ENCODE measurements around the gene PMEL. TPM values are rescaled to one million over a fixed set of nuclear protein-coding genes. Genes with fewer than 3 reads are reported as not detected.

The PMEL gene
- polyA plus RNA-seq, 1 of the 3 experiments (the other 2 are of a cell fraction), result 1.8 TPM

DNA sequence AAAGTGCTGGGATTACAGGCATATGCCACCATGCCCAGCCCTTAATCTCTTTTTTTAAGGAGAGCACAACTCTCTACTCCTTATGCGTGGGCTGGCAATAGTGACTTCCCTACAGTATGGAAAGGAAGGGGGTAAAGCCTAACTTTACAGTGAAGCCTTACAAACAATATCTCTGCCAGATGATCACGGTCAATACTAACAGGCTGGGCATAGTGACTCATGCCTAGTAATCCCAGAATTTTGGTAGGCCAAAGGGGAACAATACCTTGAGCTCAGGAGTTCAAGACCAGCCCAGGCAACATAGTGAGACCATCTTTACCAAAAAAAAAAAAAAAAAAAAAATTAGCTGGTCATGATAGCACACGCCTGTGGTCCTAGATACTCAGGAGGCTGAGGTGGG is 43.7 kb downstream of the PMEL start:
- H3K27me3 ChIP-seq (ENCODE audit: insufficient read depth), result no peaks in the 10 kb centered on the region
- no peak for DNase-seq
- no peaks in the 10 kb centered on the region for H3K9me3 ChIP-seq
- no peak overlapping the region for H3K9ac ChIP-seq
- H3K4me1 ChIP-seq (ENCODE audit: control insufficient read depth in 1 of 2, insufficient read depth in 2 of 2, low read depth in 1 of 2, low read length in 1 of 2), result peaks cover 10% of the 10 kb centered on the region in 2 experiments; a peak in 3 of 4 replicates
- CTCF ChIA-PET, result interaction anchor here (1.0 to 1.2 kb wide), 2 partner anchors 9 to 74 kb away, joined by 3 read pairs; no protein-coding TSS in a partner anchor
- H3K79me2 ChIP-seq (ENCODE audit: insufficient read depth), result peaks cover 96% of the 10 kb centered on the region
- no peaks in the 10 kb centered on the region for H4K20me1 ChIP-seq (ENCODE audit: insufficient read depth)
- H3K4me3 ChIP-seq (ENCODE audit: low read depth in 2 of 2, low read length in 1 of 2), result no peak overlapping the region
- WGBS (ENCODE audit: low lambda C conversion rate), result 100% methylated on average over 3 of the region's 3 CpGs
- POLR2A ChIA-PET, result no interaction called here
- H2AFZ ChIP-seq (ENCODE audit: low read depth), result no peak overlapping the region
- H3K9me2 ChIP-seq, result no peaks in the 10 kb centered on the region
- H3K27ac ChIP-seq (ENCODE audit: low read depth in 2 of 2, low read length in 1 of 2), result no peak overlapping the region
- H3K4me2 ChIP-seq, result no peak overlapping the region
- H3K36me3 ChIP-seq (replicated peaks in 1 of 2; ENCODE audit: control insufficient read depth in 1 of 2, insufficient read depth in 2 of 2, low read length in 1 of 2), result peaks cover 0 to 11% of the 10 kb centered on the region in 2 experiments
- H3F3A ChIP-seq (replicated peaks; ENCODE audit: insufficient read depth), result peaks cover 26% of the 10 kb centered on the region
- TF ChIP-seq GATA2 (CRISPR knock-in tag; IDR thresholded peaks at IDR 0.05) (no peak), ZBTB33 (IDR thresholded peaks at IDR 0.05; ENCODE audit: borderline replicate concordance, low read depth) (no peak), MXI1 (IDR thresholded peaks at IDR 0.05; ENCODE audit: low read depth, low read length) (no peak), SMC3 (IDR thresholded peaks at IDR 0.05; ENCODE audit: low read depth, low read length) (no peak), FOSL2 (IDR thresholded peaks at IDR 0.05; ENCODE audit: borderline replicate concordance, low read depth) (no peak), MEF2A (IDR thresholded peaks at IDR 0.05; ENCODE audit: borderline replicate concordance, low read depth) (no peak), TAF1 (IDR thresholded peaks at IDR 0.05; ENCODE audit: borderline replicate concordance, low read depth, low read length) (no peak), GABPA (IDR thresholded peaks at IDR 0.05; ENCODE audit: low read depth) (no peak), EZH2phosphoT487 (IDR thresholded peaks at IDR 0.05; ENCODE audit: borderline replicate concordance, low read depth) (no peak), ELF1 (IDR thresholded peaks at IDR 0.05) (no peak), USF1 (IDR thresholded peaks at IDR 0.05; ENCODE audit: borderline replicate concordance, low read depth) (no peak), POLR2AphosphoS5 (IDR thresholded peaks at IDR 0.05; ENCODE audit: low read depth, low read length) (no peak), EP300 (IDR thresholded peaks at IDR 0.05; ENCODE audit: borderline replicate concordance in 1 of 2, low read depth in 1 of 2, low read length in 1 of 2) (no peak), FOXJ3 (CRISPR knock-in tag; IDR thresholded peaks at IDR 0.05) (no peak), USF2 (IDR thresholded peaks at IDR 0.05; ENCODE audit: borderline replicate concordance, low read depth, low read length) (no peak), RFX5 (IDR thresholded peaks at IDR 0.05; ENCODE audit: low read length) (no peak), CTCF (IDR thresholded peaks at IDR 0.05) (no peak), PBX3 (IDR thresholded peaks at IDR 0.05) (no peak)
- TF ChIP-seq, protein P1, sequence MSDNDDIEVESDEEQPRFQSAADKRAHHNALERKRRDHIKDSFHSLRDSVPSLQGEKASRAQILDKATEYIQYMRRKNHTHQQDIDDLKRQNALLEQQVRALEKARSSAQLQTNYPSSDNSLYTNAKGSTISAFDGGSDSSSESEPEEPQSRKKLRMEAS (IDR thresholded peaks at IDR 0.05; ENCODE audit: low read depth), result no peak
- TF ChIP-seq, protein P2, sequence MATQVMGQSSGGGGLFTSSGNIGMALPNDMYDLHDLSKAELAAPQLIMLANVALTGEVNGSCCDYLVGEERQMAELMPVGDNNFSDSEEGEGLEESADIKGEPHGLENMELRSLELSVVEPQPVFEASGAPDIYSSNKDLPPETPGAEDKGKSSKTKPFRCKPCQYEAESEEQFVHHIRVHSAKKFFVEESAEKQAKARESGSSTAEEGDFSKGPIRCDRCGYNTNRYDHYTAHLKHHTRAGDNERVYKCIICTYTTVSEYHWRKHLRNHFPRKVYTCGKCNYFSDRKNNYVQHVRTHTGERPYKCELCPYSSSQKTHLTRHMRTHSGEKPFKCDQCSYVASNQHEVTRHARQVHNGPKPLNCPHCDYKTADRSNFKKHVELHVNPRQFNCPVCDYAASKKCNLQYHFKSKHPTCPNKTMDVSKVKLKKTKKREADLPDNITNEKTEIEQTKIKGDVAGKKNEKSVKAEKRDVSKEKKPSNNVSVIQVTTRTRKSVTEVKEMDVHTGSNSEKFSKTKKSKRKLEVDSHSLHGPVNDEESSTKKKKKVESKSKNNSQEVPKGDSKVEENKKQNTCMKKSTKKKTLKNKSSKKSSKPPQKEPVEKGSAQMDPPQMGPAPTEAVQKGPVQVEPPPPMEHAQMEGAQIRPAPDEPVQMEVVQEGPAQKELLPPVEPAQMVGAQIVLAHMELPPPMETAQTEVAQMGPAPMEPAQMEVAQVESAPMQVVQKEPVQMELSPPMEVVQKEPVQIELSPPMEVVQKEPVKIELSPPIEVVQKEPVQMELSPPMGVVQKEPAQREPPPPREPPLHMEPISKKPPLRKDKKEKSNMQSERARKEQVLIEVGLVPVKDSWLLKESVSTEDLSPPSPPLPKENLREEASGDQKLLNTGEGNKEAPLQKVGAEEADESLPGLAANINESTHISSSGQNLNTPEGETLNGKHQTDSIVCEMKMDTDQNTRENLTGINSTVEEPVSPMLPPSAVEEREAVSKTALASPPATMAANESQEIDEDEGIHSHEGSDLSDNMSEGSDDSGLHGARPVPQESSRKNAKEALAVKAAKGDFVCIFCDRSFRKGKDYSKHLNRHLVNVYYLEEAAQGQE (IDR thresholded peaks at IDR 0.05; ENCODE audit: low read depth, low read length), result no peak

Data from SK-N-SH (cell line).